BLaER1 treated with 17β-estradiol and CSF1 and Interleukin-3, amounts not matched to agents 10 nM and 100 nM (cell line): Measurements from ENCODE around the gene PSMB8.

Experiments
- H3K27ac ChIP-seq, 11 experiments: shearing (Covaris generic); formaldehyde crosslinking; 2 replicates each; pipeline ENCODE4 v1.8.1; 2022
- H3K27me3 ChIP-seq, 11 experiments: shearing (Covaris generic); formaldehyde crosslinking; 2 replicates each; pipeline ENCODE4 v1.8.1; 2022
- H3K36me3 ChIP-seq, 11 experiments: shearing (Covaris generic); formaldehyde crosslinking; 2 replicates each; pipeline ENCODE4 v1.8.1; 2022
- H3K4me1 ChIP-seq, 10 experiments: shearing (Covaris generic); formaldehyde crosslinking; 2 replicates each; pipeline ENCODE4 v1.8.1; 2022
- H3K4me2 ChIP-seq, 11 experiments: shearing (Covaris generic); formaldehyde crosslinking; 2 replicates each; pipeline ENCODE4 v1.8.1; 2022
- H3K4me3 ChIP-seq, 10 experiments: shearing (Covaris generic); formaldehyde crosslinking; 2 replicates each; pipeline ENCODE4 v1.8.1; 2022
- H3K9ac ChIP-seq, 11 experiments: shearing (Covaris generic); formaldehyde crosslinking; 2 replicates each; pipeline ENCODE4 v1.8.1; 2022
- H3K9me3 ChIP-seq, 11 experiments: shearing (Covaris generic); formaldehyde crosslinking; replicated peaks in 1 of 11; 2 replicates each; pipeline ENCODE4 v1.8.1; 2022
- H4K20me1 ChIP-seq, 11 experiments: shearing (Covaris generic); formaldehyde crosslinking; 2 replicates each; pipeline ENCODE4 v1.8.1; 2022
- Cebpa-rat ChIP-seq, 11 experiments: shearing (Covaris generic); IDR thresholded peaks; 2 replicates each; pipeline ENCODE4 v1.8.1; 2022

The PSMB8 gene

DNA sequence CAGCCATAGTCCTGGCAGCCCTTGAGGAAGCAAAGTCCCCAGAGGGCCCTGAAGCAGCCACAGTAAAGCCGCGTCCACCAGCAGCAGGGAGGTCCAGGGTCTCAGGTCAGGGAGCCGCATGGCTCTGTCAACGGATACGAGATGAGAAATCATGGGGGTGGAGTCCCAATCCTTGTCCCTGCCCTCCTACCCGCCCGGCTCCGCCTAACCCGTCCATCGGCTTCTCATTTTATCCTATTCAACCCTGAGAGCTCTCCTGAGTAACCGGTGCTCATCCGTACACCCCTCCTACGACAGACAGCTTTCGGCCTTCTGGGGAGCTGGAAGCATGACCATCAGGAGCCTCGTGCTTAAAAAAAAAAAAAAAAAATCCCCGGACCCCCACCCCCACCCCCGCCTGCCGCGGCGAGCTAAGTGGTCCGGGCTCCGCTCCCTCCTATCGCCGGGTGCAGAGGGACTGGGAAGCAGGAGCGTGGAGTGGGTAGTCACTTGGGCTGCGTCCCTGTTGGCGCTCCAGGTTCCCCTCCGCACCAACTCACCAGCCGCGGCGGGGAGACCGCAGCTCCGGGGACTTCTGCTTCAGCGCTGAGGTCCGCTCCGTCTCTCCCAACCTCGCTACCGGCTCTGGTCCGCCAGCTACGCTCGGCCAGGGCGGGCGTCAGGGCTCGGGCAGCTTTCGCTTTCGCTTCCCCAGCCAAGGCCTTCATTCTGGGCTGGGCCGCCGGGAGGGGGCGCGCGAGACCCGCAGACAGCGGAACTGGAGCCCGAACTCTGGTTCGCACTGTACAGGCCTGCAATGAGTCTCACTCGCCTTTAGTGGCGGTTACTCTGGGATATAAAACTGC, 5.5 kb downstream of the PSMB8 start, which contains the start of gene TAP2:
Gene TAP2 (minus strand): TSS at position 626 of the 845 bp plus-strand sequence. CDS start 506 bp downstream, at position 120.
- Histone ChIP-seq H3K4me3 (peak within 1 kb of the TSS; percentile 55 to 80 (median 76)), H3K4me1 (peaks cover 48 to 74% (median 69%) of the 10 kb centered on the region in 10 experiments), H3K27me3 (no peaks in the 10 kb centered on the region), H3K9ac (peak within 1 kb of the TSS; percentile 74 to 89 (median 84)), H4K20me1 (no peaks in the 10 kb centered on the region), H3K27ac (peak within 1 kb of the TSS; percentile 24 to 87 (median 81); a peak in 21 of 22 replicates), H3K9me3 (no peaks in the 10 kb centered on the region), H3K36me3 (peaks cover 39 to 63% (median 47%) of the 10 kb centered on the region in 11 experiments), H3K4me2 (peak within 1 kb of the TSS; percentile 96 to 100 (median 99))
- no peak for TF ChIP-seq Cebpa-rat (IDR thresholded peaks at IDR 0.05)

DNA sequence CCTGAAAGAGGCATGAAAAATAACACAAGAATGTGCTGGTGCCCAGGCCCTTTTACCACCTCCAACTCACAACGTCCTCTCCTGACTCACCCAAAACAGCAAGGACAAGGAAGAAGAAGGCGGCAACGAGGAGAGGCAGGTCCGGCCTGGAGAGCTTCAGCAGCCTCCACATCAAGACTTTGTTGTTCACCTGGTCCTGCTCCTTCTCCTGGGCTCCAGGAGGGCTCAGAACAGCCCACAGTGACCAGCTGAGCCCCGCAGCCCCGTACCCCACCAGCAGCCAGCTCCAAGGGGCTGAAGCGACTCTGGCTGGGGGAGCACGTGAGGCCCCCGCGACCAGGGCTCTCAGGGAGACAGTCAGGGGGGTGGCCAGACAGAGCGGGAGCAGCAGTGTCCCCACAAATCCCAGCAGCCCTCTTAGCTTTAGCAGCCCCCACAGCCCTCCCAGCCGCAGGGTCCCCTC, 6.2 kb downstream of the PSMB8 start:
- Histone ChIP-seq H3K4me2 (peak overlapping the region; percentile 96 to 100 (median 99)), H4K20me1 (peaks cover 0 to 2% (median 0%) of the 10 kb centered on the region in 11 experiments; a peak in 1 of 22 replicates), H3K27me3 (no peaks in the 10 kb centered on the region), H3K9me3 (no peaks in the 10 kb centered on the region), H3K4me3 (peak overlapping the region; percentile 55 to 80 (median 76)), H3K9ac (peak overlapping the region; percentile 74 to 89 (median 84)), H3K4me1 (peaks cover 42 to 67% (median 63%) of the 10 kb centered on the region in 10 experiments), H3K27ac (peak overlapping the region; percentile 24 to 87 (median 81); a peak in 21 of 22 replicates), H3K36me3 (peaks cover 44 to 68% (median 54%) of the 10 kb centered on the region in 11 experiments)
- no peak for TF ChIP-seq Cebpa-rat (IDR thresholded peaks at IDR 0.05)

DNA sequence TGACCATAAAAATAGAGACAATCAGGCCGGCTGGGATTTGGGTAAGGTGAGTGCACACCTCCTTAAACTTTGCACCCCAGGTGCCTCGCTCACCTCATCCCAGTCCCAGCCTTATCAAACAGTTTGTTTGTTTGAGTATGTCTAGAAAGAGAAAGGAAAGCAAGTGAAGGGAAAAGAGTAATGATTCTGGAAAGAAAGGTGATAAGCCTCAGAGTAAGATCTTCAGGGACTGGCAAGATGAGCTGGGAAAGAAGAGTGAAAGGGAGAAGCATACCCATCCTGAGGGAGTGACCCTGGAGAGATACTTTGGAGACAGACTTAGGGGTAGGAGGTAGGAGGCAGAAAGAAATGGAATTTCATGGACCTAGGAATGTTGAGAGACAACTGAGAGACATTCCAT, 7.0 kb downstream of the PSMB8 start:
- Histone ChIP-seq H3K4me1 (peaks cover 34 to 60% (median 55%) of the 10 kb centered on the region in 10 experiments), H3K27me3 (no peaks in the 10 kb centered on the region), H3K36me3 (peaks cover 44 to 68% (median 55%) of the 10 kb centered on the region in 11 experiments), H3K4me3 (peak overlapping the region in 8 of 10 experiments; percentile 67 to 80 (median 76); a peak in 12 of 20 replicates), H4K20me1 (peaks cover 0 to 9% (median 0%) of the 10 kb centered on the region in 11 experiments; a peak in 3 of 22 replicates), H3K9me3 (no peaks in the 10 kb centered on the region), H3K9ac (peak overlapping the region in 7 of 11 experiments; percentile 29 to 89 (median 81); a peak in 8 of 22 replicates), H3K27ac (no peak overlapping the region), H3K4me2 (peak overlapping the region; percentile 96 to 100 (median 99); a peak in 21 of 22 replicates)
- TF ChIP-seq Cebpa-rat (IDR thresholded peaks at IDR 0.05) = no peak

DNA sequence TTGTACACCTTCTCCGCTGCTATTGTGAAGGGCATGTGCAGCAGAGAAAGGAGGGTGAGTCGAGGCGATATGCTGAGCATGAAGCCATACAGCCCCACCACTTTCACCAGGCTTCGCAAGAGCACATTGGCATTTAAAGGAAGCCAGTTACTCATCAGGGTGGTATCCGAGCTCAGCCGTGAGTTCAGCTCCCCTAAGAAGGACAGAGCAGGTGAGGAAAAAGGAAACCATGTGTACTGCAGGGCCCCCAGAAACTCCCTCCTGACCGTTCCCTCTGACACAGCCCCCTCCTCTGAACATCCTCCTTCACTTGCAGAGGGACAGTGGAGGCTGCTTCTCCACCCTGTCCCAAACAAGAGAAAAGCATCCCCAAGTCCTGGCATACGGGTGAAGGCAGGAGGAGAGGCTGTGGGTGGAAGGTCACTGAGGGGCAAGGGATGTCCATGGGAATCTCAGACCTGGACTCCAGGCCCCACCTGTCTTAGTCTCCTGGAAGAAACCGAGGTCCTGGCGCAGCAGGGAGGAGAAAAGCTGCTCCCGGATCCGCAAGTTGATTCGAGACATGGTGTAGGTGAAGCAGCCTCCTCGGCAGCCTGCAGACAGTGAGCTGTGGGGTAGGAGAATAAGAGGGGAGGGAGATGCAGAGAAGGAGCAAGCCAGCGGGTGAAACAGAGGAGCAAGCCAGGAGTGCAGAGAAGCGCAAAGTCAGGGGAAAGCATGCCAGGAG, 8.5 kb downstream of the PSMB8 start:
- H3K4me2 ChIP-seq = peak overlapping the region in 2 of 11 experiments; percentile 98 to 100; a peak in 2 of 22 replicates
- H4K20me1 ChIP-seq = peaks cover 0 to 9% (median 0%) of the 10 kb centered on the region in 11 experiments; a peak in 3 of 22 replicates
- no peak overlapping the region for H3K4me3 ChIP-seq
- H3K9me3 ChIP-seq = no peaks in the 10 kb centered on the region
- H3K4me1 ChIP-seq = peaks cover 21 to 45% (median 39%) of the 10 kb centered on the region in 10 experiments
- H3K27me3 ChIP-seq = no peaks in the 10 kb centered on the region
- no peak for TF ChIP-seq Cebpa-rat (IDR thresholded peaks at IDR 0.05)
- H3K27ac ChIP-seq = no peak overlapping the region
- peaks cover 49 to 71% (median 61%) of the 10 kb centered on the region in 11 experiments for H3K36me3 ChIP-seq
- H3K9ac ChIP-seq = no peak overlapping the region; a peak in 1 of 22 replicates

DNA sequence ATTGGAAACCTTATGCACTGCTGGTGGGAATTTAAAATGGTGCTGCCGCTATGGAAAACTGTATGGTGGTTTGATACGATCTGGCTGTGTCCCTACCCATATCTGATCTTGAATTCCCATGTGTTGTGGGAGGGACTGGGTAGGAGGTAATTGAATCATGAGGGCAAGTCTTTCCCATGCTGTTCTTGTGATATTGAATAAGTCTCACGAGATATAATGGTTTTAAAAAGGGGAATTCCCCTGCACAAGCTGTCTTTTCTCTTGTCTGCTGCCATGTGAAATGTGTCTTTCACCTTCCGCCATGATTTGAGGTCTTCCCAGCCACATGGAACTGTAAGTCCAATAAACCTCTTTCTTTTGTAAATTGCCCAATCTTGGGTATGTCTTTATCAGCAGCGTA, 10.2 kb downstream of the PSMB8 start:
- peaks cover 0 to 18% (median 0%) of the 10 kb centered on the region in 11 experiments; a peak in 4 of 22 replicates for H4K20me1 ChIP-seq
- peaks cover 66 to 87% (median 78%) of the 10 kb centered on the region in 11 experiments for H3K36me3 ChIP-seq

DNA sequence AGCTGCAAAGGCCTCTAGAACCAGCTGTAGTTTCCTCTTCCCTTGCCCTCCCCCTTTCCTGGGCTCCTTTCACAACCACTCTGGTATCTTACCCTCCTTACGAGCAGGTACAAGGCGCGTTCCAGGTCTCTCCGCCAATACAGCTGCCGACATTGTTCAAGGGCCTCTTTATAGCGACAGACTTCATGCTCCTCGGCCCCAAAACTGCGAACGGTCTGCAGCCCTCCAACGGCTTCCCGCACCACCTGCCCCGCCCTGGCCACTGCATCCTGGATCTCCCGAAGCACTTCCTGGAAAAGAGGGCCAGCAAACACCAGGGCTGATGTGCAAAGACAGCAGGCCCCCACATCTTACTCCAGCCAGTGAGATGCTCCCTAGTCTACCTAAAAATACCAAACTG, 11.3 kb downstream of the PSMB8 start:
- Histone ChIP-seq H3K9ac (no peak overlapping the region; a peak in 1 of 22 replicates), H3K27ac (no peak overlapping the region), H3K9me3 (no peaks in the 10 kb centered on the region), H3K27me3 (no peaks in the 10 kb centered on the region), H4K20me1 (peaks cover 0 to 18% (median 0%) of the 10 kb centered on the region in 11 experiments; a peak in 4 of 22 replicates), H3K4me3 (no peak overlapping the region), H3K4me2 (no peak overlapping the region), H3K4me1 (peaks cover 8 to 28% (median 20%) of the 10 kb centered on the region in 10 experiments), H3K36me3 (peaks cover 72 to 97% (median 86%) of the 10 kb centered on the region in 11 experiments)
- no peak for TF ChIP-seq Cebpa-rat (IDR thresholded peaks at IDR 0.05)

More for the DNA sequence above, 10.2 kb downstream of the PSMB8 start:
- Histone ChIP-seq H3K9me3 (no peaks in the 10 kb centered on the region), H3K4me3 (no peak overlapping the region), H3K4me2 (no peak overlapping the region), H3K27me3 (no peaks in the 10 kb centered on the region), H3K27ac (no peak overlapping the region), H3K9ac (no peak overlapping the region), H3K4me1 (peaks cover 12 to 32% (median 24%) of the 10 kb centered on the region in 10 experiments)
- no peak for TF ChIP-seq Cebpa-rat (IDR thresholded peaks at IDR 0.05)

DNA sequence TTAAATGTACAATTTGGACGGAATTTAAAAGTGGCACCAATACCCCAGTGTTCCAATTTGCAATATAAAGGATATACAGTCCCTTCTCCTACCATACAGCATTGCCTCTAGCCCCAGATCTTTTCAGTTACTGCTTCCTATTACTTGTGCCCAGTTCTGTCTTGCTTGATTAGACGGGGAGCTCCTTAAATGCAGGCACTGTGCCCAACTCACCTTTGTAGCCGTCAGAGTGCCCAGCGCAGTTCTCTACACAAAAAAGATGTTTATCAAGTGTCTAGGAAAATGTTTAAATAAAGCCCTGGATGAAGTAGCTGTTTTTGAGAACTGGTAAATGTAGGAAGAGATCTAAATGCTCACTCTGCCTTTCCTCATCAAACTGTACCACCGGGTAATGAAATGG, 12.9 kb downstream of the PSMB8 start:
- H3K27ac ChIP-seq = no peak overlapping the region
- no peak overlapping the region for H3K9ac ChIP-seq
- H3K27me3 ChIP-seq = no peaks in the 10 kb centered on the region
- no peak overlapping the region for H3K4me3 ChIP-seq
- peaks cover 0 to 18% (median 0%) of the 10 kb centered on the region in 11 experiments; a peak in 4 of 22 replicates for H4K20me1 ChIP-seq
- peaks cover 69 to 98% (median 87%) of the 10 kb centered on the region in 11 experiments for H3K36me3 ChIP-seq
- H3K4me2 ChIP-seq = no peak overlapping the region
- TF ChIP-seq Cebpa-rat (IDR thresholded peaks at IDR 0.05) = no peak
- H3K4me1 ChIP-seq = peaks cover 0 to 14% (median 4%) of the 10 kb centered on the region in 10 experiments; a peak in 11 of 20 replicates
- H3K9me3 ChIP-seq = no peaks in the 10 kb centered on the region

DNA sequence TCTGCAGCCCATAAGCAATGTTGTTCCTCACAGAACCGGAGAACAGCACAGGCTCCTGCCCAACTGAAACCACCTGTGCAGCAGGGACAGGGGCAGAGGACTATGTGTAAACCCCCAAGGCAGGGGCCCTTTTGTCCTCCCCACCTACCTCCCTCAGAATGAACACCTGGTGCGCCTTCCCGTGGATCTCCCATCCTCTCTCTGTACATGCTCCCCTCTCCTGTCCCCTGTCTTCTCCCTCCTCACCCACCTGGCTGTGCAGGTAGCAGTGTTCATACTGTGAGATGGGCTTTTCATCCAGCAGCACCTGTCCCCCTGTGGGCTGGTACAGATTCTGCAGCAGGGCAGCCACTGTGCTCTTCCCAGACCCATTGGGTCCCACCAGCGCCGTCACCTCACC, 13.8 kb downstream of the PSMB8 start:
- H3K27ac ChIP-seq = no peak overlapping the region
- no peak overlapping the region for H3K4me3 ChIP-seq
- TF ChIP-seq Cebpa-rat (IDR thresholded peaks at IDR 0.05) = no peak
- no peaks in the 10 kb centered on the region for H3K9me3 ChIP-seq
- H4K20me1 ChIP-seq = peaks cover 0 to 18% (median 0%) of the 10 kb centered on the region in 11 experiments; a peak in 4 of 22 replicates
- H3K9ac ChIP-seq = no peak overlapping the region
- no peak overlapping the region for H3K4me2 ChIP-seq
- peaks cover 0 to 5% (median 0%) of the 10 kb centered on the region in 10 experiments; a peak in 2 of 20 replicates for H3K4me1 ChIP-seq
- H3K27me3 ChIP-seq = no peaks in the 10 kb centered on the region
- H3K36me3 ChIP-seq = peaks cover 65 to 88% (median 79%) of the 10 kb centered on the region in 11 experiments
